ENCODE results near the gene MYMX. TPM values are rescaled to one million over a fixed set of nuclear protein-coding genes. Genes with fewer than 3 reads are reported as not detected.

Gene MYMX
- total RNA-seq, 1 experiment from 2014 or later = not detected

DNA sequence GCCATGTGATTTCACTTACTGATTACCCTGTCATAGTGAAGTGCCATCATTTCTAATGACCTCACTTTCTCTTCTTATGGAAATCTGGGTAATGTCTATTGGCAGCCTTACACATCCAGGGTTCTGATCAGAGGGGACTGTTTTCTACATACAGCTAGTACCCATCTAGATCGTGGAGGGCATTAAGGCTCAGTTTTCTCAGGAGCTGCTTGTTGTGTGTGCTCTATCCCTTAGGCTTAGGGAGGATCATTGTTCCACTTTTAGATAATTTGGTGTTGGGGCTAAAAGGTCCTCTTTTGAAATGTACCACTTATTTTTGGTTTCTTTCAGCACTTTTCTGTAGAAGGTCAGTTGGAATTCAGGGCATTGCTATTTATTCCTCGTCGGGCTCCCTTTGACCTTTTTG, 34.0 kb downstream of the MYMX start:
- Histone ChIP-seq H3K4me3 (replicated peaks in 1 of 2; ENCODE audit: low read depth in 1 of 2, low read length in 2 of 2) (no peak overlapping the region), H3K36me3 (ENCODE audit: control insufficient read depth in 1 of 2, insufficient read depth in 2 of 2, low read length in 2 of 2) (peaks cover 55 to 73% of the 10 kb centered on the region in 2 experiments), H3K79me2 (ENCODE audit: insufficient read depth, low read length) (peaks cover 65% of the 10 kb centered on the region), H3K9me2 (ENCODE audit: insufficient read depth) (no peaks in the 10 kb centered on the region), H3K9ac (ENCODE audit: low read length) (peak overlapping the region; percentile 9; the same call in 1 of the 2 replicates), H3K4me1 (ENCODE audit: control insufficient read depth in 1 of 2, insufficient read depth in 2 of 2, low read length in 2 of 2) (peaks cover 6 to 26% of the 10 kb centered on the region in 2 experiments), H3K27ac (ENCODE audit: low read depth, low read length) (0 out of 2 replicates have a peak overlapping the region, but pooled peaks have one; percentile 22), H3K27me3 (ENCODE audit: insufficient read depth, low read length) (no peaks in the 10 kb centered on the region), H2AFZ (ENCODE audit: low read depth, low read length, poor library complexity, severe bottlenecking) (no peak overlapping the region), H4K20me1 (ENCODE audit: insufficient read depth) (peaks cover 68% of the 10 kb centered on the region), H3K4me2 (ENCODE audit: low read length) (no peak overlapping the region), H3K9me3 (ENCODE audit: control insufficient read depth in 1 of 2, insufficient read depth in 1 of 2, low read depth in 1 of 2, low read length in 2 of 2) (no peaks in the 10 kb centered on the region)
- ATAC-seq (no peak), DNase-seq (ENCODE audit: low read depth, low spot score) (no peak)
- RAD21 ChIA-PET (ENCODE audit: low non-redundant PET in 1 of 2, low total read pairs in 2 of 2, uncharacterized antibody in 2 of 2, unreplicated experiment in 2 of 2) = no interaction called here
- intact Hi-C loops (cut with micrococcal nuclease) = loop anchor here (5.0 kb wide), 1 partner anchor 153 kb away; no protein-coding TSS in a partner anchor
- POLR2A ChIA-PET = no interaction called here
- TF ChIP-seq CBX3 (IDR thresholded peaks at IDR 0.05; ENCODE audit: low read depth) = no peak
- TF ChIP-seq EGR1 (IDR thresholded peaks at IDR 0.05; ENCODE audit: low read depth) = no peak
- no peak for TF ChIP-seq FOSL1 (IDR thresholded peaks at IDR 0.05; ENCODE audit: low read depth)
- TF ChIP-seq, protein P1, sequence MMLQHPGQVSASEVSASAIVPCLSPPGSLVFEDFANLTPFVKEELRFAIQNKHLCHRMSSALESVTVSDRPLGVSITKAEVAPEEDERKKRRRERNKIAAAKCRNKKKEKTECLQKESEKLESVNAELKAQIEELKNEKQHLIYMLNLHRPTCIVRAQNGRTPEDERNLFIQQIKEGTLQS (IDR thresholded peaks at IDR 0.05) = no peak
- no peak for TF ChIP-seq ZBTB33 (IDR thresholded peaks at IDR 0.05; ENCODE audit: extremely low read depth, insufficient replicate concordance, low read length)
- TF ChIP-seq ZNF274 (IDR thresholded peaks at IDR 0.05; ENCODE audit: low read depth, low read length) = no peak
- no peak for TF ChIP-seq SRF (IDR thresholded peaks at IDR 0.05; ENCODE audit: low read depth)
- TF ChIP-seq SIN3A (IDR thresholded peaks at IDR 0.05; ENCODE audit: low read depth) = no peak
- no peak for TF ChIP-seq ZFX (IDR thresholded peaks at IDR 0.05)
- TF ChIP-seq CEBPB (IDR thresholded peaks at IDR 0.05; ENCODE audit: low read depth) = no peak
- TF ChIP-seq SP1 (IDR thresholded peaks at IDR 0.05; ENCODE audit: low read depth) = no peak
- no peak for TF ChIP-seq EZH2 (IDR thresholded peaks at IDR 0.05)
- BruUV-seq (replicated peaks) = no TSS peak
- CTCF ChIA-PET = interaction anchor here (2.2 kb wide), 1 partner anchor 77 kb away, joined by 6 read pairs; no protein-coding TSS in a partner anchor
